BLaER1 (cell line): ENCODE results near the gene RXFP1.

Source experiments
- H3K27ac ChIP-seq: shearing (Covaris generic); formaldehyde crosslinking; 2 replicates; pipeline ENCODE4 v1.8.1; 2022
- H3K27me3 ChIP-seq: shearing (Covaris generic); formaldehyde crosslinking; 2 replicates; pipeline ENCODE4 v1.8.1; 2022
- H3K36me3 ChIP-seq: shearing (Covaris generic); formaldehyde crosslinking; 2 replicates; pipeline ENCODE4 v1.8.1; 2022
- H3K4me1 ChIP-seq: shearing (Covaris generic); formaldehyde crosslinking; 2 replicates; pipeline ENCODE4 v1.8.1; 2022
- H3K4me2 ChIP-seq: shearing (Covaris generic); formaldehyde crosslinking; 2 replicates; pipeline ENCODE4 v1.8.1; 2022
- H3K4me3 ChIP-seq: shearing (Covaris generic); formaldehyde crosslinking; 2 replicates; pipeline ENCODE4 v1.8.1; 2022
- H3K9ac ChIP-seq: shearing (Covaris generic); formaldehyde crosslinking; 2 replicates; pipeline ENCODE4 v1.8.1; 2022
- H3K9me3 ChIP-seq: shearing (Covaris generic); formaldehyde crosslinking; 2 replicates; pipeline ENCODE4 v1.8.1; 2022
- H4K20me1 ChIP-seq: shearing (Covaris generic); formaldehyde crosslinking; 2 replicates; pipeline ENCODE4 v1.8.1; 2022
- Cebpa-rat ChIP-seq: shearing (Covaris generic); IDR thresholded peaks from 2 replicates; pipeline ENCODE4 v1.8.1; 2022

RXFP1 gene

DNA sequence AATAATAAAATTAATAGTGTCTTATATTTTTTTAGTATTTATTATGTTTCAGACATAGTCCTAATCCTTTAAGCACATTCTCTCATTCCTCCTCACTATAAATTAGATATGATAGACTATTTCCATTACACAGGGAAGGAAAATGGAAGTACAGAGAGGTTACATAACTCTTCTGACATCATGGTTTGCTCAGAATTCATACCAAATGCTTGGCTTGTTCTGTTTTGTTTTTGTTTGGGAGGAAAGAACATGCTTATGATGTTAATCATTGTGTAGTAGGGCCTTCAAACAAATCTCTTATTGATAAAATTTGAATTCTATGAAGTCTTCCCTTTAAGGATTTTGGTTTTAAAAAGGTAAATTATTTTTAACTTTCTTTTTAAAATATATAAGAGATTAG, 59.5 kb downstream of the RXFP1 start:
- H3K27ac ChIP-seq, result no peak overlapping the region
- H3K36me3 ChIP-seq, result no peaks in the 10 kb centered on the region
- no peak overlapping the region for H3K9ac ChIP-seq
- no peak for TF ChIP-seq Cebpa-rat
- no peak overlapping the region for H3K4me2 ChIP-seq
- H3K4me1 ChIP-seq, result no peaks in the 10 kb centered on the region
- no peaks in the 10 kb centered on the region for H3K9me3 ChIP-seq
- H3K4me3 ChIP-seq, result no peak overlapping the region
- H4K20me1 ChIP-seq, result no peaks in the 10 kb centered on the region
- H3K27me3 ChIP-seq, result no peaks in the 10 kb centered on the region

DNA sequence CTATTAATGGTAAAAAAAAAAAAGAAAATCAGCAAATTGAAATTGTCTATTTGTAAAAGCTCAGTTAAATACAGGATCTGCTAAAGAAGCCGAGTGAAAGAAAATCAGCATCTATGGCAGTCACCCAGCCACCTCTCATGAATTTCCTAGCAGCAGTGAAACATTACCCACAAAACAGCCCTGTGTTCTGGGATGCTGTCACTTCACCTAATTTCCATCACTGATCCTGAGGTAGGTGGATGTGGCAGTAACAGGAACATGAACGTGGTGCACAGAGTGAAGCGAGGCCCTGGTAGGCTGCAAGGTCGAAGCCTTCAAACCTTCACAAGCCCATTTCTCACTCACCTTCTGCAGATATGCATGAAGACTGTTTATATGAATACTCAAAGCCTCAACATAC, 65.2 kb downstream of the RXFP1 start:
- Histone ChIP-seq H3K4me1 (no peaks in the 10 kb centered on the region), H3K9me3 (no peaks in the 10 kb centered on the region), H3K36me3 (no peaks in the 10 kb centered on the region), H3K4me3 (no peak overlapping the region), H3K27ac (no peak overlapping the region), H4K20me1 (no peaks in the 10 kb centered on the region), H3K9ac (no peak overlapping the region), H3K27me3 (no peaks in the 10 kb centered on the region), H3K4me2 (no peak overlapping the region)
- no peak for TF ChIP-seq Cebpa-rat

DNA sequence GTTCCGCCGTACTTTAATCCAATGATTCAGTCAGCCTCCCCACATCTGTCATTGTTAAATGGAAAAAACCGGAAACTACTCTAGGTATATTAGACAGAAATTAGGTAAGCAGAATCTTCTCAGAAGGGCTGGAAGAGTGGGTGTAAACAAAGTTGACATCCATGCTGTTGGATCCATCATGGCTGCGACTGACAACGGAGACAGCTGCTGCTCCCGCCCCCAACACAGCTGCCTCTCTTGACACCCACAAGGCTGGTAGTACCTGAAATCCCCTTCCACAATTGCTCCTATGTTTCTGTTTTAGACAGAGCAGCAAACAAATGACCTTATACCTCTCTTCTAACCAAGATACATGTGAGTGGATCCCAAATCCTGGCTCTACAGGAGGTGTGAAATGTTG, 66.6 kb downstream of the RXFP1 start:
- H3K27me3 ChIP-seq, result no peaks in the 10 kb centered on the region
- no peak overlapping the region for H3K9ac ChIP-seq
- TF ChIP-seq Cebpa-rat, result no peak
- no peaks in the 10 kb centered on the region for H4K20me1 ChIP-seq
- no peaks in the 10 kb centered on the region for H3K9me3 ChIP-seq
- no peak overlapping the region for H3K27ac ChIP-seq
- no peak overlapping the region for H3K4me3 ChIP-seq
- no peaks in the 10 kb centered on the region for H3K4me1 ChIP-seq
- H3K4me2 ChIP-seq, result no peak overlapping the region
- no peaks in the 10 kb centered on the region for H3K36me3 ChIP-seq

DNA sequence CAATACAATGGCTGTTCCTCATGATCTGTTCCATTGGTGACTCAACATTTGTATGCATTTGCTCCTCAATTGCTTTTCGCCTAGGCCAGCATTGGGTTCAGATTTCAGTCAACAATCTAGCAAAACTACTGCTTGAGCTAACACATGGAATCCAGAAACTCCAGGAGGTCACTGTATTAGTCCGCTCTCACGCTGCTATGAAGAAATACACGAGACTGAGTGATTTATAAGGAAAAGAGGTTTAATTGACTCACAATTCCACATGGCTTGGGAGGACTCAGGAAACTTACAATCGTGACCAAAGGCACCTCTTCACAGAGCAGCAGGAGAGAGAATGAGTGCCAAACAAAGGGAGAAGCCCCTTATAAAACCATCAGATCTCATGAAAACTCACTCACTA, 67.1 kb downstream of the RXFP1 start:
- H3K9ac ChIP-seq, result no peak overlapping the region
- H3K9me3 ChIP-seq, result no peaks in the 10 kb centered on the region
- H3K4me1 ChIP-seq, result no peaks in the 10 kb centered on the region
- no peak for TF ChIP-seq Cebpa-rat
- H3K4me2 ChIP-seq, result no peak overlapping the region
- H3K4me3 ChIP-seq, result no peak overlapping the region
- no peaks in the 10 kb centered on the region for H3K36me3 ChIP-seq
- H4K20me1 ChIP-seq, result no peaks in the 10 kb centered on the region
- H3K27ac ChIP-seq, result no peak overlapping the region
- no peaks in the 10 kb centered on the region for H3K27me3 ChIP-seq

DNA sequence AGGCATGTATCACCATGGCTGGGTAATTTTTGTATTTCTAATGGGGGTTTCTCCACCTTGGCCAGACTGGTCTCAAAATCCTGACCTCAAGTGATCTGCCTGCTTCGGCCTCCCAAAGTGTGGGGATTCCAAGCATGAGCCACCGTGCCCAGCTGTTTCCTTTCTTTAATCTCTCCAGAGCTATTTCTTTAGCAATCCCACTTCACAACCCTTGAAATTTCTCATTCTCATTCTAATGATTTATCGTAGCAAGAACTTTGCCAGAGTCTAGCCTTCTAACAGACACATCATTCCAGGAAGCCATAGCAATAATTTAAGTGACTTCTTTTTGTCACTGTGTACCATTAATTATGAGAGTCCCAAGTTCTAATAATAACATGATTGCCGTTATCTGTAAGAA, 68.6 kb downstream of the RXFP1 start:
- Histone ChIP-seq H3K9me3 (no peaks in the 10 kb centered on the region), H4K20me1 (no peaks in the 10 kb centered on the region), H3K4me3 (no peak overlapping the region), H3K4me2 (no peak overlapping the region), H3K9ac (no peak overlapping the region), H3K27ac (no peak overlapping the region), H3K27me3 (no peaks in the 10 kb centered on the region), H3K4me1 (no peaks in the 10 kb centered on the region), H3K36me3 (no peaks in the 10 kb centered on the region)
- TF ChIP-seq Cebpa-rat, result no peak

DNA sequence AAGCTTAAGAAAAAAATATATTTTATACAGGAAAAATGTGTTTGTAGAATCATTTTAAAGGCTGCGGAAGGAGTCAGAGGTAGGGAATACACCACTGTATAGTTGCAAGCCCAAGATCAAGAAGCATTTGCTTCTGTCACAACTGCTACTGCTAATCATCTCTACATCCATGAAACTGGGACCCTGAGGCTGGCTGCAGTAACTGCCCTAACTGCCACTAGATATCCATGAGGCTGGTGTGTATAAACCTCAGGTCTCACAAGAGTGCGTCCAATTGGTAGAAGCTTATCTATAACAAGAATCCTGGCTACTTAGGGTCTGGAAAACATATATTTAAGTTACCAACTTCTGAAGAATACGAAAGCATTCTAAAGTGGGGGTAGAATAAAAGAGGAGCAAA, 69.1 kb downstream of the RXFP1 start:
- TF ChIP-seq Cebpa-rat, result no peak
- H4K20me1 ChIP-seq, result no peaks in the 10 kb centered on the region
- no peaks in the 10 kb centered on the region for H3K27me3 ChIP-seq

DNA sequence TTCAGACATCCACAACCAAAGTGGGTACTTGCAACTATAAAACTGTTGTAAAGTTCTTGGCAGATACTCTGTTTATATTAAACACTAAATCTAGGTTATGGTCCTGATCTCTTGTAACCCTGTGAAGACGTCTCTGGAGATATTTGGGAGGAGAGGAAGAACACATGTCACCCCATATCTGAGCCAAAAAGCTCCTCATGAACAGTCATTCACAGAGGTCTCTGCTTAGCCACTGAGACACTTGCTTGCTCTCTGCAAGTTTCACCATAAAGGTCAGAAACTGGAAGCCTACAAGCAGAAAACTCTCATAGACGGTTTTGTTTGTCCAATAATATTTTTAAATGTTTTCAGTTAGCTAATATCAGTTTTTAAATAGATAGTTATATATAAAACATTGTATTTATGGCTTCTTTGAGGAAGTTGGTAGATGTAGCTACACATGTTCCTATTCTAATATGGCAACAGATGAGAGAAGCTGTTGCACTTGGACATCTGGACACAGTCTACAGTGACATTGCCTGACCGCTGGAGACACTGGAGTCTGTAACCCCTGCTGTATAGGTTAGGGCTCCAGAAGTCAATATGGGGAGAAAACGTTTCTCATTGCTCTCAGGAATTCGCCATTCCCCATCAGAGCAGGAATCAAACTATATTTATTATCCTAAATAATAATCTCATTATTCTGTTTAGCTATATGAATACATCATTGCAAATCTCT, 76.4 kb downstream of the RXFP1 start:
- Histone ChIP-seq H3K27ac (no peak overlapping the region), H3K27me3 (no peaks in the 10 kb centered on the region), H3K4me2 (no peak overlapping the region), H3K4me1 (no peaks in the 10 kb centered on the region), H3K4me3 (no peak overlapping the region), H3K9me3 (no peaks in the 10 kb centered on the region), H4K20me1 (no peaks in the 10 kb centered on the region), H3K36me3 (no peaks in the 10 kb centered on the region), H3K9ac (no peak overlapping the region)
- TF ChIP-seq Cebpa-rat, result no peak

More for the DNA sequence above, 69.1 kb downstream of the RXFP1 start:
- no peaks in the 10 kb centered on the region for H3K4me1 ChIP-seq
- H3K9me3 ChIP-seq, result no peaks in the 10 kb centered on the region
- H3K4me3 ChIP-seq, result no peak overlapping the region
- H3K4me2 ChIP-seq, result no peak overlapping the region
- H3K36me3 ChIP-seq, result no peaks in the 10 kb centered on the region
- H3K27ac ChIP-seq, result no peak overlapping the region
- H3K9ac ChIP-seq, result no peak overlapping the region

DNA sequence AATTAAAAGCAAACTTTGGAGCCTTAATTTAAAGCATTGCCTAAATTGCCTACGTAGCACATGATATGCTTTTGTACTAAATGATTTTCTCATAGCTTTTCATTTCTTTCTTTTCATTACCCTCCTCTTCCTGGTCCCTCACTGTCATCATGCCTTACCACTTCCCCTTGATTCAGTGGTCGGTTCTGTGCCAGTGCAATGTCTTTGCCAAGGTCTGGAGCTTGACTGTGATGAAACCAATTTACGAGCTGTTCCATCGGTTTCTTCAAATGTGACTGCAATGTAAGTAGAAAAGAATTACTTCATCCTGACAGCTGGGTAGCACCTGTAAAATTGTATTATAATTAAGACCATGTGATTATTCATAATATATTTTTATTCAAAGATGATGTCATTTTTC, 77.5 kb downstream of the RXFP1 start:
- Histone ChIP-seq H3K27me3 (no peaks in the 10 kb centered on the region), H3K9me3 (no peaks in the 10 kb centered on the region), H3K27ac (no peak overlapping the region), H4K20me1 (no peaks in the 10 kb centered on the region), H3K36me3 (no peaks in the 10 kb centered on the region), H3K4me1 (no peaks in the 10 kb centered on the region), H3K4me3 (no peak overlapping the region), H3K9ac (no peak overlapping the region), H3K4me2 (no peak overlapping the region)
- no peak for TF ChIP-seq Cebpa-rat

DNA sequence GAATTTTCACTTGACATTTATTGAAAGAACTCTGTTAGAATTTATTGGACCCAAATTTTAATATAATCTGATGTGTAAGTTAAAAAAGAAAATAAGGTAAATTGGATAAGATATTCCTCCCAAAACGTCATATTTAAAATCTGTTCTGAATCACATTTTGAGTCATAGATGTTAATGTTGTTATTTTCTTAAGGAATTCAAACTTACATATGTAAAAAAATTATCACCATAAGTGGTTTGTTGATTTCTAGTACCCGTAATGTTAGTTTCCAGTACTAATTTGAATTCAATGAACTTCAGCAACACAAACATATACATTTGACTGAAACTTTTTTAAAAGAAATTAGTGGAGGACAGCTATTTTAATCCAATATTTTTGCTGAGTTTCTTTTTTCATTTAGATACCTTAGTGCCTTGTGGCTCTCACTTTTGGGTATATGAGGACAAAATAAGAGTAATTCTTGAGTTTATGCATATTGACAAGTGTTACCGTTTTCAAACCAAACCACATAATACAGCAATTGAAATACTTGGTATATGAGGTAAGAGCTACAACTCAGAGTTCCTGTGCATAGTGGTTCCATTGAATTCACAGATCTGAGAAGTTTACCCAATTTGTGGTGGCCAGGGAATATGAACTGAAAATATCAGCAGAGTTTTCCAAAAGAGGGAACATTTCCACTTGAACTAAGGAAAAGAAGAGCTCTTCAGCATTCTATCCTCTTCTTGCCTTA, 78.2 kb downstream of the RXFP1 start:
- Histone ChIP-seq H4K20me1 (no peaks in the 10 kb centered on the region), H3K9me3 (no peaks in the 10 kb centered on the region), H3K27me3 (no peaks in the 10 kb centered on the region), H3K27ac (no peak overlapping the region), H3K4me1 (no peaks in the 10 kb centered on the region), H3K36me3 (no peaks in the 10 kb centered on the region), H3K4me3 (no peak overlapping the region), H3K9ac (no peak overlapping the region), H3K4me2 (no peak overlapping the region)
- no peak for TF ChIP-seq Cebpa-rat

DNA sequence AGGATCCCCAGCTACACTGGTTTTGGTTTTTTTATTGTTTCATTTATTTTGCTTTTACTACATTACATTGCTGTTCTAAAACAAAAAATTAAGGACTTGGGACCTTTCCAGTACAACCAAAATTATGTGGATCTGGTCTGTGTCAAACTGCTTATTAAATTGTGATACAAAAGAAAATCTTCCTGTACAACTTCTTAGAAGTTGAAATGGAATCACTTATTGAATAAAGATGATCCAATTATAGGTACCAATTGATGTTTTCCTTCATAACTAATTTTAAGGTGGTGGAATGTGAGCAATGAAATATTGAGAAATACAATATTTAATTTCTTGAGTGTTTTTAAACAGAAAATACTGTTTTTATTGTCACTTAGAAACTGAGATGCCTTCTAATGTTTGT, 82.7 kb downstream of the RXFP1 start:
- Histone ChIP-seq H3K4me1 (no peaks in the 10 kb centered on the region), H3K27ac (no peak overlapping the region), H3K9ac (no peak overlapping the region), H3K4me3 (no peak overlapping the region), H4K20me1 (no peaks in the 10 kb centered on the region), H3K9me3 (no peaks in the 10 kb centered on the region), H3K4me2 (no peak overlapping the region), H3K36me3 (no peaks in the 10 kb centered on the region), H3K27me3 (no peaks in the 10 kb centered on the region)
- TF ChIP-seq Cebpa-rat, result no peak

DNA sequence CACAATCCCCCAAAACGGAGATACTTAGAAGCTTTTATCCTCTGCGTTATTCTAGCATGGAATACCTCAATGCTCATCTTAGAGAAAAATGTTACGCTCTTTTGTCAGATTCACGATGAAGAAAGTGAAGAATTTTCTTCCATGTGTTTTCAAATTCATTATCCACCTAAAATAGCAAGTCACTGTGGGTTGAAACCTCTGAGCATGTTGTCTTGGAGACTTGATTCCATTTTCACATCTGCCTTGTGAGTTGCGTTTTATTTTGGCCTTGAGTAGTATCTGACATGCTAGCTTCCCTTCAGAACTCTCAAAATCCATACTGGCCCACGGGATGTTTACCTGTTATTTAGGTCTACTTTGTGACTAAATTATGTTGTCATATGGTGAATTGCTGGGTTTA, 83.7 kb downstream of the RXFP1 start:
- no peak overlapping the region for H3K4me3 ChIP-seq
- H3K4me2 ChIP-seq, result no peak overlapping the region
- H3K27ac ChIP-seq, result no peak overlapping the region
- no peaks in the 10 kb centered on the region for H4K20me1 ChIP-seq
- TF ChIP-seq Cebpa-rat, result no peak
- H3K9me3 ChIP-seq, result no peaks in the 10 kb centered on the region
- H3K27me3 ChIP-seq, result no peaks in the 10 kb centered on the region
- H3K36me3 ChIP-seq, result no peaks in the 10 kb centered on the region
- no peaks in the 10 kb centered on the region for H3K4me1 ChIP-seq
- H3K9ac ChIP-seq, result no peak overlapping the region
